GM10248 (cell line): ENCODE measurements around the gene ADA.
"Not testable (repeated sequence)": the region's sequence is repeated elsewhere in the genome, so short reads cannot be mapped to it uniquely, and the experiment has no call there.

Source experiments
- CTCF ChIA-PET: fragments of 300-600 bp; sonication (Branson Sonifier 250); formaldehyde crosslinking; extraction: SDS; loops from one replicate; lab custom pipeline; 2021; ENCODE audit warnings: antibody characterized with exemption; lab: Yijun Ruan, JAX
- POLR2A ChIA-PET: fragments of 350-650 bp; sonication (Branson Sonifier 250); formaldehyde crosslinking; extraction: SDS; loops from one replicate; lab custom pipeline; 2020; ENCODE audit warnings: antibody characterized with exemption; lab: Yijun Ruan, JAX
- DNase-seq: peaks from one replicate; pipeline ENCODE4 v3.0.0; 2012; ENCODE audit errors: extremely low spot score
- CTCF ChIP-seq: IDR thresholded peaks from 2 replicates; pipeline ENCODE4 v1.5.1; 2012; ENCODE audit warnings: mild to moderate bottlenecking, low read depth; ENCODE audit errors: extremely low read depth, missing control alignments, control extremely low read depth

Gene ADA

GRCh38 chr20:44651684-44652423, at the start of gene ADA:
ADA (minus strand) TSS chr20:44651699; CDS start chr20:44651607, 92 bp downstream.
- ChIA-PET POLR2A (interaction anchor here (0.7 kb wide), 1 partner anchor 1185 kb away, joined by 8 read pairs; no protein-coding TSS in a partner anchor), CTCF (interaction anchor here (0.7 to 3.7 kb wide), 4 partner anchors 9 to 435 kb away, joined by 3 to 17 read pairs (median 10); no protein-coding TSS in a partner anchor)
- peak; percentile 66 for DNase-seq
- peak; percentile 12 for TF ChIP-seq CTCF

- DNase-seq, result no peak
- TF ChIP-seq CTCF, result no peak
- CTCF ChIA-PET, result interaction anchor here (1.6 to 5.5 kb wide), 2 partner anchors 17 to 21 kb away, joined by 3 to 62 read pairs; no protein-coding TSS in a partner anchor
- POLR2A ChIA-PET, result no interaction called here
These were observed 48.8 kb upstream of the ADA start for GRCh38 chr20:44700306-44700705.

GRCh38 chr20:44698351-44698750, 46.9 kb upstream of the ADA start:
- TF ChIP-seq CTCF, result no peak
- ChIA-PET CTCF (interaction anchor here (1.1 to 8.9 kb wide), 2 partner anchors 15 to 35 kb away, joined by 4 to 68 read pairs; no protein-coding TSS in a partner anchor), POLR2A (no interaction called here)
- DNase-seq, result no peak

- POLR2A ChIA-PET, DNase-seq: not testable (repeated sequence)
- CTCF ChIA-PET, result interaction anchor here (1.5 to 8.9 kb wide), 2 partner anchors 9 to 13 kb away, joined by 5 to 68 read pairs; no protein-coding TSS in a partner anchor
These were observed 45.5 kb upstream of the ADA start for GRCh38 chr20:44697041-44697440.

GRCh38 chr20:44696315-44696714, 44.8 kb upstream of the ADA start:
- DNase-seq, result no peak
- ChIA-PET CTCF (interaction anchor here (1.5 to 8.9 kb wide), 2 partner anchors 10 to 12 kb away, joined by 5 to 68 read pairs; no protein-coding TSS in a partner anchor), POLR2A (no interaction called here)
- TF ChIP-seq CTCF, result no peak

- no peak for TF ChIP-seq CTCF
- no peak for DNase-seq
- POLR2A ChIA-PET, result no interaction called here
- CTCF ChIA-PET, result interaction anchor here (8.9 kb wide), 1 partner anchor 12 kb away, joined by 68 read pairs; no protein-coding TSS in a partner anchor
These were observed 44.3 kb upstream of the ADA start for GRCh38 chr20:44695674-44696300.
